HCT116 (cell line): ENCODE data around the gene RXFP1. TPM values are rescaled to one million over a fixed set of nuclear protein-coding genes. Genes with fewer than 3 reads are reported as not detected.

Experiments
- ATAC-seq: fragments of 200-7000 bp; cut with Tn5 transposase; 2 replicates; pipeline ENCODE4 v1.9.1; 2020; ENCODE audit warnings: mild to moderate bottlenecking, moderate library complexity
- BruUV-seq: library from RNA; stranded (reverse); fragments of 400-500 nt; replicated peaks from 2 replicates; lab custom pipeline; 2021; lab: Mats Ljungman, UMichigan
- CTCF ChIA-PET: fragments of 300-600 bp; sonication (Branson Sonifier 250); formaldehyde crosslinking; loops from one replicate; lab custom pipeline; 2021; ENCODE audit warnings: antibody characterized with exemption; lab: Charles Lee
- POLR2A ChIA-PET: fragments of 300-600, 350-600 bp; sonication (Branson Sonifier 250); formaldehyde crosslinking; loops from one replicate; lab custom pipeline; 2021; ENCODE audit warnings: antibody characterized with exemption; lab: Charles Lee
- RAD21 ChIA-PET, 2 experiments: fragments of 300-600 bp; sonication (Branson Sonifier 250); formaldehyde crosslinking; loops; one replicate each; lab custom pipeline; 2023; ENCODE audit warnings: low total read pairs in 2 of 2; ENCODE audit not compliant: uncharacterized antibody in 2 of 2, unreplicated experiment in 2 of 2, low non-redundant PET in 1 of 2; lab: Charles Lee
- DNase-seq: peaks from one replicate; pipeline ENCODE4 v3.0.0-alpha.2; 2010; ENCODE audit warnings: low read depth, low spot score
- H2AFZ ChIP-seq: fragments of 200-600 bp; shearing (Covaris generic), sonication (generic); 2 replicates; pipeline ENCODE4 v1.6.1; 2017; ENCODE audit warnings: low read depth, mixed run types, mixed read lengths, antibody characterized with exemption, low read length; ENCODE audit not compliant: poor library complexity, severe bottlenecking
- H3K27ac ChIP-seq: 2 replicates; pipeline ENCODE4 v1.5.1; 2012; ENCODE audit warnings: low read depth, low read length
- H3K27me3 ChIP-seq: fragments of 200-600 bp; sonication (generic); 2 replicates; pipeline ENCODE4 v1.6.1; 2016; ENCODE audit warnings: mixed run types, low read length, mixed read lengths; ENCODE audit not compliant: insufficient read depth
- H3K36me3 ChIP-seq, 2 experiments: fragments of 200-500 bp in 1 of 2; fragments of 200-600 bp in 1 of 2; sonication (Bioruptor generic) in 1 of 2; sonication (generic) in 1 of 2; 2 replicates each; pipeline versions ENCODE4 v1.5.1 to v1.6.1; 2014 to 2016; ENCODE audit warnings: low read length in 2 of 2, inconsistent platforms in 1 of 2, mixed read lengths in 1 of 2, mixed run types in 1 of 2; ENCODE audit not compliant: insufficient read depth in 2 of 2, control insufficient read depth in 1 of 2
- H3K4me1 ChIP-seq, 2 experiments: fragments of 200-600 bp in 1 of 2; sonication (generic) in 1 of 2; 2 replicates each; pipeline versions ENCODE4 v1.5.1 to v1.6.1; 2012 to 2017; ENCODE audit warnings: low read length in 2 of 2, inconsistent platforms in 1 of 2, mild to moderate bottlenecking in 1 of 2, mixed read lengths in 1 of 2, mixed run types in 1 of 2, moderate library complexity in 1 of 2; ENCODE audit not compliant: insufficient read depth in 2 of 2, control insufficient read depth in 1 of 2
- H3K4me2 ChIP-seq: fragments of 200-600 bp; sonication (generic); 2 replicates; pipeline ENCODE4 v1.6.1; 2017; ENCODE audit warnings: mixed run types, low read length, mixed read lengths
- H3K4me3 ChIP-seq, 2 experiments: fragments of 200-600 bp in 1 of 2; sonication (generic) in 1 of 2; replicated peaks in 1 of 2; 2 replicates each; pipeline ENCODE4 v1.5.1; 2011 to 2016; ENCODE audit warnings: low read length in 2 of 2, control low read depth in 1 of 2, low read depth in 1 of 2, mild to moderate bottlenecking in 1 of 2, mixed read lengths in 1 of 2, mixed run types in 1 of 2
- H3K79me2 ChIP-seq: fragments of 200-600 bp; sonication (generic); 2 replicates; pipeline ENCODE4 v1.6.1; 2017; ENCODE audit warnings: mild to moderate bottlenecking, mixed run types, low read length, moderate library complexity, mixed read lengths; ENCODE audit not compliant: insufficient read depth
- H3K9ac ChIP-seq: fragments of 200-600 bp; sonication (generic); 2 replicates; pipeline ENCODE4 v1.6.1; 2016; ENCODE audit warnings: low read length, mixed read lengths
- H3K9me2 ChIP-seq: fragments of 200-600 bp; sonication (generic), shearing (Covaris generic); 2 replicates; pipeline ENCODE4 v1.6.1; 2017; ENCODE audit warnings: mixed run types, mild to moderate bottlenecking, moderate library complexity; ENCODE audit not compliant: insufficient read depth
- H3K9me3 ChIP-seq, 2 experiments: fragments of 200-500 bp in 1 of 2; fragments of 200-600 bp in 1 of 2; sonication (Bioruptor generic) in 1 of 2; sonication (generic) in 1 of 2; 2 replicates each; pipeline ENCODE4 v1.6.1; 2014 to 2017; ENCODE audit warnings: low read length in 2 of 2, mixed read lengths in 2 of 2, inconsistent platforms in 1 of 2, low read depth in 1 of 2, mild to moderate bottlenecking in 1 of 2, mixed run types in 1 of 2, moderate library complexity in 1 of 2; ENCODE audit not compliant: control insufficient read depth in 1 of 2, insufficient read depth in 1 of 2
- H4K20me1 ChIP-seq: fragments of 200-600 bp; sonication (generic), shearing (Covaris generic); 2 replicates; pipeline ENCODE4 v1.6.1; 2017; ENCODE audit warnings: mixed run types, mild to moderate bottlenecking, moderate library complexity; ENCODE audit not compliant: insufficient read depth
- ATF3 ChIP-seq: IDR thresholded peaks from 2 replicates; pipeline ENCODE4 v1.6.1; 2012
- CEBPB ChIP-seq: IDR thresholded peaks from 2 replicates; pipeline ENCODE4 v1.6.1; 2012; ENCODE audit warnings: low read depth
- CTCF ChIP-seq, 3 experiments: fragments of 200-600 bp in 1 of 3; sonication (generic) in 1 of 3; IDR thresholded peaks in 2 of 3; conservative IDR thresholded peaks in 1 of 3; 2 replicates each; pipeline ENCODE4 v1.5.1; 2012 to 2017; ENCODE audit warnings: low read depth in 2 of 3, low read length in 2 of 3, antibody characterized with exemption in 1 of 3, borderline replicate concordance in 1 of 3, control low read depth in 1 of 3, mild to moderate bottlenecking in 1 of 3, mixed read lengths in 1 of 3, mixed run types in 1 of 3, moderate library complexity in 1 of 3; ENCODE audit not compliant: insufficient read depth in 1 of 3
- ELF1 ChIP-seq: IDR thresholded peaks from 2 replicates; pipeline ENCODE4 v1.6.1; 2012; ENCODE audit warnings: low read depth, borderline replicate concordance
- EZH2phosphoT487 ChIP-seq: fragments of 200-600 bp; IDR thresholded peaks from 2 replicates; pipeline ENCODE4 v1.6.1; 2018; ENCODE audit warnings: antibody characterized with exemption, borderline replicate concordance
- FOSL1 ChIP-seq: IDR thresholded peaks from 2 replicates; pipeline ENCODE4 v1.6.1; 2012; ENCODE audit warnings: low read depth
- JUND ChIP-seq: IDR thresholded peaks from 2 replicates; pipeline ENCODE4 v1.6.1; 2012
- POLR2A ChIP-seq: IDR thresholded peaks from 2 replicates; pipeline ENCODE4 v1.7.0; 2011; ENCODE audit warnings: borderline replicate concordance; ENCODE audit not compliant: insufficient read depth, insufficient read length; ENCODE audit errors: extremely low read depth
- POLR2AphosphoS5 ChIP-seq: IDR thresholded peaks from 2 replicates; pipeline ENCODE4 v1.6.1; 2011; ENCODE audit warnings: mild to moderate bottlenecking, low read depth, low read length, moderate library complexity
- SIN3A ChIP-seq: IDR thresholded peaks from 2 replicates; pipeline ENCODE4 v1.6.1; 2012; ENCODE audit warnings: low read depth
- SP1 ChIP-seq: IDR thresholded peaks from 2 replicates; pipeline ENCODE4 v1.6.1; 2012; ENCODE audit warnings: low read depth
- SRF ChIP-seq: IDR thresholded peaks from 2 replicates; pipeline ENCODE4 v1.6.1; 2012; ENCODE audit warnings: low read depth
- TCF7L2 ChIP-seq: IDR thresholded peaks from 2 replicates; pipeline ENCODE4 v1.7.0; 2011; ENCODE audit warnings: borderline replicate concordance, inconsistent platforms; ENCODE audit not compliant: insufficient read depth, insufficient read length; ENCODE audit errors: extremely low read depth
- YY1 ChIP-seq: IDR thresholded peaks from 2 replicates; pipeline ENCODE4 v1.6.1; 2011; ENCODE audit warnings: low read length, low read depth, moderate library complexity, mild to moderate bottlenecking; ENCODE audit not compliant: insufficient replicate concordance; ENCODE audit errors: extremely low read depth
- ZBTB33 ChIP-seq: IDR thresholded peaks from 2 replicates; pipeline ENCODE4 v1.6.1; 2011; ENCODE audit warnings: mild to moderate bottlenecking, low read length, moderate library complexity; ENCODE audit not compliant: insufficient replicate concordance; ENCODE audit errors: extremely low read depth
- ZFX ChIP-seq: fragments of 450-650 bp; IDR thresholded peaks from 2 replicates; pipeline ENCODE4 v1.6.1; 2017
- ZNF274 ChIP-seq: fragments of 200-500 bp; sonication (Bioruptor generic); IDR thresholded peaks from 2 replicates; pipeline ENCODE4 v1.6.1; 2014; ENCODE audit warnings: mild to moderate bottlenecking, low read depth, low read length, inconsistent platforms
- intact Hi-C: fragments of 100-400 bp; cut with micrococcal nuclease; formaldehyde crosslinking; loops from 2 replicates; pipeline ENCODE4 v1.10.0; 2022
- total RNA-seq: library from RNA; stranded (reverse); gene quantifications from one replicate; pipeline ENCODE4 v1.2.1, GENCODE V29; 2021; ENCODE audit not compliant: unreplicated experiment

RXFP1 gene
- total RNA-seq, 1 experiment from 2014 or later = not detected

GRCh38 chr4:158543191-158543590 is 21.5 kb downstream of the RXFP1 start:
- ChIA-PET CTCF (no interaction called here), POLR2A (no interaction called here)
- Histone ChIP-seq H3K36me3 (no peaks in the 10 kb centered on the region), H3K79me2 (no peaks in the 10 kb centered on the region), H3K27ac (no peak overlapping the region), H3K4me2 (no peak overlapping the region), H4K20me1 (no peaks in the 10 kb centered on the region), H3K4me3 (no peak overlapping the region), H3K9me3 (no peaks in the 10 kb centered on the region), H2AFZ (no peak overlapping the region), H3K9ac (no peak overlapping the region)
- intact Hi-C loops = no loop called here
- no peak for DNase-seq
- no peak for ATAC-seq
- no TSS peak for BruUV-seq
- no peak for TF ChIP-seq POLR2AphosphoS5
- TF ChIP-seq JUND = no peak
- no peak for TF ChIP-seq POLR2A
- TF ChIP-seq CTCF (IDR thresholded peaks at IDR 0.05 in 2 of 3, conservative IDR thresholded peaks at IDR 0.05 in 1 of 3; ENCODE audit: borderline replicate concordance in 1 of 3, insufficient read depth in 1 of 3, low read depth in 2 of 3, low read length in 2 of 3) = no peak
- TF ChIP-seq ELF1 = no peak
- no peak for TF ChIP-seq ZFX
- no peak for TF ChIP-seq TCF7L2
- TF ChIP-seq EZH2phosphoT487 = no peak
- TF ChIP-seq SRF = no peak
- no peak for TF ChIP-seq ZBTB33
- TF ChIP-seq SP1 = no peak
- no peak for TF ChIP-seq ZNF274
- no peak for TF ChIP-seq CEBPB
- TF ChIP-seq YY1 = no peak
- TF ChIP-seq FOSL1 = no peak
- no peak for TF ChIP-seq ATF3
- TF ChIP-seq SIN3A = no peak
- TF ChIP-seq, all 23 proteins: peak for 0
- Histone ChIP-seq H3K27me3 (no peaks in the 10 kb centered on the region), H3K4me1 (0 out of 4 replicates have a peak, but pooled peaks cover 0 to 5% of the 10 kb centered on the region in 2 experiments), H3K9me2 (no peaks in the 10 kb centered on the region)
- RAD21 ChIA-PET = no interaction called here
